Liver (tissue), 9 donors: ENCODE data around the gene POMT2. TPM values are rescaled to one million over a fixed set of nuclear protein-coding genes. Genes with fewer than 3 reads are reported as not detected.

Experiments
- DNase-seq: peaks from one replicate; pipeline ENCODE4 v3.0.0-alpha.2; 2017; ENCODE audit warnings: low spot score
- H3K27ac ChIP-seq, 2 donors: one replicate each; pipeline ENCODE4 v1.7.0; 2013; ENCODE audit warnings: inconsistent platforms in 2 of 2, low read length in 2 of 2, control low read depth in 1 of 2, low read depth in 1 of 2, mild to moderate bottlenecking in 1 of 2
- H3K27me3 ChIP-seq, 4 donors: one replicate each; pipeline versions ENCODE4 v1.6.1 to v1.7.0; 2013; ENCODE audit warnings: low read length in 3 of 4, inconsistent platforms in 1 of 4, mild to moderate bottlenecking in 1 of 4, moderate library complexity in 1 of 4; ENCODE audit not compliant: control insufficient read depth in 4 of 4, insufficient read depth in 4 of 4
- H3K36me3 ChIP-seq, 4 donors: one replicate each; pipeline versions ENCODE4 v1.6.1 to v1.7.0; 2013; ENCODE audit warnings: low read length in 3 of 4, mild to moderate bottlenecking in 3 of 4, low read depth in 1 of 4, moderate library complexity in 1 of 4; ENCODE audit not compliant: control insufficient read depth in 4 of 4, insufficient read depth in 3 of 4
- H3K4me1 ChIP-seq, 4 donors: one replicate each; pipeline versions ENCODE4 v1.6.1 to v1.7.0; 2013; ENCODE audit warnings: low read length in 3 of 4, mild to moderate bottlenecking in 3 of 4, moderate library complexity in 1 of 4; ENCODE audit not compliant: control insufficient read depth in 4 of 4, insufficient read depth in 4 of 4
- H3K4me3 ChIP-seq, 3 donors: one replicate each; pipeline versions ENCODE4 v1.6.1 to v1.7.0; 2013; ENCODE audit warnings: low read length in 3 of 3, control low read depth in 1 of 3, low read depth in 1 of 3, mild to moderate bottlenecking in 1 of 3
- H3K9ac ChIP-seq, 2 donors: one replicate each; pipeline ENCODE4 v1.7.0; 2013; ENCODE audit warnings: low read length in 2 of 2, mild to moderate bottlenecking in 2 of 2, moderate library complexity in 2 of 2, control low read depth in 1 of 2, low read depth in 1 of 2
- H3K9me3 ChIP-seq, 4 donors: one replicate each; pipeline versions ENCODE4 v1.6.1 to v1.7.0; 2013; ENCODE audit warnings: low read length in 3 of 4; ENCODE audit not compliant: control insufficient read depth in 4 of 4
- EGR1 ChIP-seq, 2 donors: IDR thresholded peaks; 2 replicates each; pipeline ENCODE4 v1.6.1; 2016 to 2018; ENCODE audit warnings: antibody characterized with exemption in 2 of 2, low read depth in 2 of 2
- FOXA1 ChIP-seq: IDR thresholded peaks from 2 replicates; pipeline ENCODE4 v1.6.1; 2016; ENCODE audit warnings: antibody characterized with exemption
- GABPA ChIP-seq, 2 donors: IDR thresholded peaks in 1 of 2; conservative IDR thresholded peaks in 1 of 2; 2 replicates each; pipeline ENCODE4 v1.6.1; 2016; ENCODE audit warnings: antibody characterized with exemption in 2 of 2, mild to moderate bottlenecking in 1 of 2, moderate library complexity in 1 of 2
- RAD21 ChIP-seq, 2 donors: IDR thresholded peaks; 2 replicates each; pipeline ENCODE4 v1.6.1; 2016; ENCODE audit warnings: antibody characterized with exemption in 2 of 2, mild to moderate bottlenecking in 2 of 2
- SP1 ChIP-seq: IDR thresholded peaks from 2 replicates; pipeline ENCODE4 v1.6.1; 2018; ENCODE audit warnings: antibody characterized with exemption, mild to moderate bottlenecking
- TAF1 ChIP-seq: conservative IDR thresholded peaks from 2 replicates; pipeline ENCODE4 v1.6.1; 2016; ENCODE audit warnings: antibody characterized with exemption, mild to moderate bottlenecking
- YY1 ChIP-seq: IDR thresholded peaks from 2 replicates; pipeline ENCODE4 v1.6.1; 2016; ENCODE audit warnings: antibody characterized with exemption, mild to moderate bottlenecking
- WGBS: extraction: QIAGEN DNeasy Blood & Tissue Kit; methylation state at CpG from one replicate; pipeline ENCODE4 v1.1.7; 2013; 5-methylcytosine and 5-hydroxymethylcytosine counted together
- polyA plus RNA-seq, 2 donors: library from polyadenylated mRNA; stranded (reverse) in 1 of 2; unstranded in 1 of 2; fragments of 200-250 nt in 1 of 2; fragments of >200 nt in 1 of 2; fragmentation: Nextera tagmentation in 1 of 2; extraction: Ambion mirVana in 1 of 2; gene quantifications; one replicate each; pipeline versions ENCODE4 v1.2.1 to v1.2.3, GENCODE V29; 2013 to 2015
- total RNA-seq, 2 donors: library from RNA; depleted of rRNA; stranded (reverse); fragments of >200 nt; gene quantifications; one replicate each; pipeline ENCODE4 v1.2.3, GENCODE V29; 2014
- TF ChIP-seq, protein P1 (sequence below): IDR thresholded peaks from 2 replicates; pipeline ENCODE4 v1.6.1; 2016; ENCODE audit warnings: antibody characterized with exemption
- TF ChIP-seq, protein P2 (sequence below): IDR thresholded peaks from 2 replicates; pipeline ENCODE4 v1.6.1; 2016; ENCODE audit warnings: antibody characterized with exemption
- TF ChIP-seq, protein P3 (sequence below): IDR thresholded peaks from 2 replicates; pipeline ENCODE4 v1.6.1; 2016; ENCODE audit warnings: antibody characterized with exemption
- TF ChIP-seq, protein P4 (sequence below): IDR thresholded peaks from 2 replicates; pipeline ENCODE4 v1.6.1; 2016; ENCODE audit warnings: antibody characterized with exemption, mild to moderate bottlenecking
- TF ChIP-seq, protein P5 (sequence below): fragments of 150-350 bp; IDR thresholded peaks from 2 replicates; pipeline ENCODE4 v1.5.1; 2017; ENCODE audit warnings: improper control_type of control experiment, low read depth, low read length; ENCODE audit not compliant: missing input control
- donor health status: healthy.
- donor health status: healthy.
- donor health status: healthy.
- donor health status: healthy.
- donor health status: healthy.

The POMT2 gene
- total and polyA plus RNA-seq, 4 donors: 4.8 to 13.1 (median 5.3) TPM

DNA sequence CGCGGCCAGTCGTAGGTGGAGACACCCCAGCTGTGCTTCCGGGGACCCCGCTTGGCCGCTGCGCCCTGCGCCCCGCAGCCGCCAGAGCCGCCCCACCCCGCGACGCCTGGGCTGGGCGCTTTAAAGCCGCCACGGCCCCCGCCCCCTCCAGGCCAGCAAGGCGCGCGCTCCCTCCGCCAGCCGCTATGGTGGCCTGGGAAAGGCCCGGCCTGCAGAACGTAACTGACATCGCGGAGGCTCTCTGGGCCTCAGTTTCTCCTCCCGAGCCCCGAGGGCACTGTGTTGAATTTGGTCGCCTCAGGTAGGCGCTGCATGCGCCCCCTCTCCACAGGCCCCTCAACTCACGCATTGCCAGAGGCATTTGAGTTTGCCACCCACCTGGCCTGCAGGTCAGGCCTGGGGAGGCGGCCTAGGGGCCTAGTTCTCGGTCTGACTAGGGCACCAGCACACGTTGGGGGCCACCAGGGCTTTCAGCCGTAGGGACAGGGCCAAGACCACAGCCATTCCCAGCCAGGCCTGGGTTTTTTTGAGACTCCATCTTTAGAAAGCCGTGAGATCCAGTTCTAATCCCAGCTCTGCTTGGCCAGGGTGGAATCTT, 49.5 kb downstream of the POMT2 start, which contains the start of gene NGB:
Gene NGB, minus strand, starts transcription at position 94 of the 598 bp plus-strand sequence. CDS start 269 bp downstream, outside the sequence.
- peaks cover 0 to 10% (median 5%) of the 10 kb centered on the region in 4 donors for H3K27me3 ChIP-seq
- peaks cover 0 to 4% (median 0%) of the 10 kb centered on the region in 4 donors for H3K4me1 ChIP-seq
- 17% methylated on average over 38 of the region's 38 CpGs for WGBS
- DNase-seq: no peak
- H3K4me3 ChIP-seq: no peak within 1 kb of the TSS
- H3K9me3 ChIP-seq: peaks cover 0 to 1% (median 0%) of the 10 kb centered on the region in 4 donors
- H3K27ac ChIP-seq: no peak within 1 kb of the TSS
- TF ChIP-seq, protein P1, sequence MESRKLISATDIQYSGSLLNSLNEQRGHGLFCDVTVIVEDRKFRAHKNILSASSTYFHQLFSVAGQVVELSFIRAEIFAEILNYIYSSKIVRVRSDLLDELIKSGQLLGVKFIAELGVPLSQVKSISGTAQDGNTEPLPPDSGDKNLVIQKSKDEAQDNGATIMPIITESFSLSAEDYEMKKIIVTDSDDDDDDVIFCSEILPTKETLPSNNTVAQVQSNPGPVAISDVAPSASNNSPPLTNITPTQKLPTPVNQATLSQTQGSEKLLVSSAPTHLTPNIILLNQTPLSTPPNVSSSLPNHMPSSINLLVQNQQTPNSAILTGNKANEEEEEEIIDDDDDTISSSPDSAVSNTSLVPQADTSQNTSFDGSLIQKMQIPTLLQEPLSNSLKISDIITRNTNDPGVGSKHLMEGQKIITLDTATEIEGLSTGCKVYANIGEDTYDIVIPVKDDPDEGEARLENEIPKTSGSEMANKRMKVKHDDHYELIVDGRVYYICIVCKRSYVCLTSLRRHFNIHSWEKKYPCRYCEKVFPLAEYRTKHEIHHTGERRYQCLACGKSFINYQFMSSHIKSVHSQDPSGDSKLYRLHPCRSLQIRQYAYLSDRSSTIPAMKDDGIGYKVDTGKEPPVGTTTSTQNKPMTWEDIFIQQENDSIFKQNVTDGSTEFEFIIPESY: no peak
- TF ChIP-seq SP1: no peak
- no peak for TF ChIP-seq RAD21 (IDR thresholded peaks at IDR 0.05)
- TF ChIP-seq, protein P2, sequence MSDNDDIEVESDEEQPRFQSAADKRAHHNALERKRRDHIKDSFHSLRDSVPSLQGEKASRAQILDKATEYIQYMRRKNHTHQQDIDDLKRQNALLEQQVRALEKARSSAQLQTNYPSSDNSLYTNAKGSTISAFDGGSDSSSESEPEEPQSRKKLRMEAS: no peak
- no peak for TF ChIP-seq TAF1
- no peak for TF ChIP-seq YY1
- TF ChIP-seq GABPA (IDR thresholded peaks at IDR 0.05 in 1 of 2, conservative IDR thresholded peaks at IDR 0.05 in 1 of 2): no peak
- no peak for TF ChIP-seq FOXA1
- TF ChIP-seq, protein P3, sequence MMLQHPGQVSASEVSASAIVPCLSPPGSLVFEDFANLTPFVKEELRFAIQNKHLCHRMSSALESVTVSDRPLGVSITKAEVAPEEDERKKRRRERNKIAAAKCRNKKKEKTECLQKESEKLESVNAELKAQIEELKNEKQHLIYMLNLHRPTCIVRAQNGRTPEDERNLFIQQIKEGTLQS: no peak
- TF ChIP-seq, protein P4, sequence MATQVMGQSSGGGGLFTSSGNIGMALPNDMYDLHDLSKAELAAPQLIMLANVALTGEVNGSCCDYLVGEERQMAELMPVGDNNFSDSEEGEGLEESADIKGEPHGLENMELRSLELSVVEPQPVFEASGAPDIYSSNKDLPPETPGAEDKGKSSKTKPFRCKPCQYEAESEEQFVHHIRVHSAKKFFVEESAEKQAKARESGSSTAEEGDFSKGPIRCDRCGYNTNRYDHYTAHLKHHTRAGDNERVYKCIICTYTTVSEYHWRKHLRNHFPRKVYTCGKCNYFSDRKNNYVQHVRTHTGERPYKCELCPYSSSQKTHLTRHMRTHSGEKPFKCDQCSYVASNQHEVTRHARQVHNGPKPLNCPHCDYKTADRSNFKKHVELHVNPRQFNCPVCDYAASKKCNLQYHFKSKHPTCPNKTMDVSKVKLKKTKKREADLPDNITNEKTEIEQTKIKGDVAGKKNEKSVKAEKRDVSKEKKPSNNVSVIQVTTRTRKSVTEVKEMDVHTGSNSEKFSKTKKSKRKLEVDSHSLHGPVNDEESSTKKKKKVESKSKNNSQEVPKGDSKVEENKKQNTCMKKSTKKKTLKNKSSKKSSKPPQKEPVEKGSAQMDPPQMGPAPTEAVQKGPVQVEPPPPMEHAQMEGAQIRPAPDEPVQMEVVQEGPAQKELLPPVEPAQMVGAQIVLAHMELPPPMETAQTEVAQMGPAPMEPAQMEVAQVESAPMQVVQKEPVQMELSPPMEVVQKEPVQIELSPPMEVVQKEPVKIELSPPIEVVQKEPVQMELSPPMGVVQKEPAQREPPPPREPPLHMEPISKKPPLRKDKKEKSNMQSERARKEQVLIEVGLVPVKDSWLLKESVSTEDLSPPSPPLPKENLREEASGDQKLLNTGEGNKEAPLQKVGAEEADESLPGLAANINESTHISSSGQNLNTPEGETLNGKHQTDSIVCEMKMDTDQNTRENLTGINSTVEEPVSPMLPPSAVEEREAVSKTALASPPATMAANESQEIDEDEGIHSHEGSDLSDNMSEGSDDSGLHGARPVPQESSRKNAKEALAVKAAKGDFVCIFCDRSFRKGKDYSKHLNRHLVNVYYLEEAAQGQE: no peak
- TF ChIP-seq, protein P5, sequence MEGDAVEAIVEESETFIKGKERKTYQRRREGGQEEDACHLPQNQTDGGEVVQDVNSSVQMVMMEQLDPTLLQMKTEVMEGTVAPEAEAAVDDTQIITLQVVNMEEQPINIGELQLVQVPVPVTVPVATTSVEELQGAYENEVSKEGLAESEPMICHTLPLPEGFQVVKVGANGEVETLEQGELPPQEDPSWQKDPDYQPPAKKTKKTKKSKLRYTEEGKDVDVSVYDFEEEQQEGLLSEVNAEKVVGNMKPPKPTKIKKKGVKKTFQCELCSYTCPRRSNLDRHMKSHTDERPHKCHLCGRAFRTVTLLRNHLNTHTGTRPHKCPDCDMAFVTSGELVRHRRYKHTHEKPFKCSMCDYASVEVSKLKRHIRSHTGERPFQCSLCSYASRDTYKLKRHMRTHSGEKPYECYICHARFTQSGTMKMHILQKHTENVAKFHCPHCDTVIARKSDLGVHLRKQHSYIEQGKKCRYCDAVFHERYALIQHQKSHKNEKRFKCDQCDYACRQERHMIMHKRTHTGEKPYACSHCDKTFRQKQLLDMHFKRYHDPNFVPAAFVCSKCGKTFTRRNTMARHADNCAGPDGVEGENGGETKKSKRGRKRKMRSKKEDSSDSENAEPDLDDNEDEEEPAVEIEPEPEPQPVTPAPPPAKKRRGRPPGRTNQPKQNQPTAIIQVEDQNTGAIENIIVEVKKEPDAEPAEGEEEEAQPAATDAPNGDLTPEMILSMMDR: no peak
- no peak for TF ChIP-seq EGR1 (IDR thresholded peaks at IDR 0.05; ENCODE audit: low read depth in 2 of 2)
- H3K9ac ChIP-seq: no peak within 1 kb of the TSS
- H3K36me3 ChIP-seq: no peaks in the 10 kb centered on the region
